Upper lobe of left lung (tissue), 6 donors: Measurements from ENCODE around the gene PPP2R2C. TPM values are rescaled to one million over a fixed set of nuclear protein-coding genes. Genes with fewer than 3 reads are reported as not detected.

Experiments
- ATAC-seq, 2 donors: fragments of 200-7000 bp; cut with Tn5 transposase; one replicate each; pipeline ENCODE4 v1.9.1; 2022; ENCODE audit warnings: mild to moderate bottlenecking in 2 of 2, moderate library complexity in 2 of 2; ENCODE audit not compliant: low FRiP score in 2 of 2
- DNase-seq, 2 donors: peaks; one replicate each; pipeline ENCODE4 v3.0.0-alpha.2; 2019 to 2020
- H3K27ac ChIP-seq, 4 donors: fragments of 200-600 bp; sonication (generic); one replicate each; pipeline ENCODE4 v1.5.1; 2016 to 2019
- H3K27me3 ChIP-seq, 4 donors: fragments of 200-600 bp; sonication (generic); one replicate each; pipeline ENCODE4 v1.5.1; 2017 to 2019
- H3K36me3 ChIP-seq, 4 donors: fragments of 200-600 bp; sonication (generic); one replicate each; pipeline ENCODE4 v1.5.1; 2016 to 2019
- H3K4me1 ChIP-seq, 4 donors: fragments of 200-600 bp; sonication (generic); one replicate each; pipeline ENCODE4 v1.5.1; 2018 to 2019
- H3K4me3 ChIP-seq, 4 donors: fragments of 200-600 bp; sonication (generic); one replicate each; pipeline ENCODE4 v1.5.1; 2017 to 2019; ENCODE audit warnings: mild to moderate bottlenecking in 2 of 4, moderate library complexity in 1 of 4
- H3K9me3 ChIP-seq, 4 donors: fragments of 200-600 bp; sonication (generic); one replicate each; pipeline ENCODE4 v1.5.1; 2018 to 2019
- CTCF ChIP-seq, 6 experiments: fragments of 450-650 bp in 4 of 6; fragments of 200-600 bp in 2 of 6; sonication (generic) in 2 of 6; IDR thresholded peaks; one replicate each; pipeline ENCODE4 v1.5.1; 2016 to 2019; ENCODE audit warnings: antibody characterized with exemption in 6 of 6
- EP300 ChIP-seq, 4 donors: sonication (generic); formaldehyde crosslinking; IDR thresholded peaks; one replicate each; pipeline ENCODE4 v1.5.1; 2017; ENCODE audit warnings: antibody characterized with exemption in 4 of 4, control low read depth in 2 of 4
- POLR2A ChIP-seq, 4 donors: fragments of 450-650 bp; IDR thresholded peaks; one replicate each; pipeline ENCODE4 v1.5.1; 2016 to 2017; ENCODE audit warnings: antibody characterized with exemption in 4 of 4, mild to moderate bottlenecking in 2 of 4
- POLR2AphosphoS5 ChIP-seq, 2 donors: sonication (generic); formaldehyde crosslinking; IDR thresholded peaks; one replicate each; pipeline ENCODE4 v1.5.1; 2017; ENCODE audit warnings: antibody characterized with exemption in 2 of 2
- WGBS, 2 donors: methylation state at CpG; one replicate each; pipeline ENCODE4 v1.1.5; 2017 to 2018; 5-methylcytosine and 5-hydroxymethylcytosine counted together
- total RNA-seq, 6 donors: library from RNA; depleted of rRNA in 4 of 6; stranded (reverse); fragments of >200 nt in 4 of 6; gene quantifications; one replicate each; pipeline versions ENCODE4 v1.1.0 to v1.2.1, GENCODE V29; 2016 to 2021
- donor health status: DM: no; HTN: no; CAD: no; lungs with moderate emphysema.
- donor health status: DM: no; HTN: yes; CAD: no; lungs with severe emphysema.

PPP2R2C gene
- total RNA-seq, 6 donors from 2014 or later: 0.09 to 0.17 TPM; not detected in 4

GRCh38 chr4:6346373-6347110, 125.9 kb downstream of the PPP2R2C start:
- DNase-seq (peak in 1 of 2 donors; percentile 56), ATAC-seq (no peak)
- Histone ChIP-seq H3K4me1 (no peaks in the 10 kb centered on the region), H3K27ac (no peak overlapping the region), H3K9me3 (no peaks in the 10 kb centered on the region), H3K36me3 (no peaks in the 10 kb centered on the region), H3K4me3 (no peak overlapping the region), H3K27me3 (no peaks in the 10 kb centered on the region)
- TF ChIP-seq POLR2A (IDR thresholded peaks at IDR 0.05): no peak
- TF ChIP-seq POLR2AphosphoS5 (IDR thresholded peaks at IDR 0.05): no peak
- no peak for TF ChIP-seq EP300 (IDR thresholded peaks at IDR 0.05)
- no peak for TF ChIP-seq CTCF (IDR thresholded peaks at IDR 0.05)
- WGBS, 2 donors: 90% methylated on average over 8 to 16 of the region's 16 CpGs

- DNase-seq (peak in 1 of 2 donors; percentile 39), ATAC-seq (no peak)
- Histone ChIP-seq H3K36me3 (no peaks in the 10 kb centered on the region), H3K4me1 (no peaks in the 10 kb centered on the region), H3K9me3 (no peaks in the 10 kb centered on the region), H3K4me3 (no peak overlapping the region), H3K27me3 (no peaks in the 10 kb centered on the region), H3K27ac (no peak overlapping the region)
- no peak for TF ChIP-seq EP300 (IDR thresholded peaks at IDR 0.05)
- 82% methylated on average over 11 to 13 of the region's 13 CpGs for WGBS, 2 donors
Observed at GRCh38 chr4:6345866-6346265, 126.5 kb downstream of the PPP2R2C start.

- H3K27ac ChIP-seq: no peak overlapping the region
- H3K9me3 ChIP-seq: no peaks in the 10 kb centered on the region
- no peak for TF ChIP-seq EP300 (IDR thresholded peaks at IDR 0.05)
- no peak for TF ChIP-seq CTCF (IDR thresholded peaks at IDR 0.05)
- no peak for TF ChIP-seq POLR2AphosphoS5 (IDR thresholded peaks at IDR 0.05)
- no peak for TF ChIP-seq POLR2A (IDR thresholded peaks at IDR 0.05)
- WGBS, 2 donors: 78 to 80% methylated on average over 22 to 27 of the region's 27 CpGs
- H3K4me1 ChIP-seq: no peaks in the 10 kb centered on the region
- no peaks in the 10 kb centered on the region for H3K27me3 ChIP-seq
- ATAC-seq: no peak
- no peak overlapping the region for H3K4me3 ChIP-seq
- no peaks in the 10 kb centered on the region for H3K36me3 ChIP-seq
- DNase-seq: peak in 1 of 2 donors; percentile 46
Observed at GRCh38 chr4:6345096-6345830, 127.2 kb downstream of the PPP2R2C start.

- TF ChIP-seq EP300 (IDR thresholded peaks at IDR 0.05): no peak
- no peak for TF ChIP-seq POLR2AphosphoS5 (IDR thresholded peaks at IDR 0.05)
- no peak for TF ChIP-seq CTCF (IDR thresholded peaks at IDR 0.05)
- TF ChIP-seq POLR2A (IDR thresholded peaks at IDR 0.05): no peak
- Histone ChIP-seq H3K4me3 (no peak overlapping the region), H3K9me3 (no peaks in the 10 kb centered on the region), H3K4me1 (no peaks in the 10 kb centered on the region), H3K36me3 (no peaks in the 10 kb centered on the region), H3K27ac (no peak overlapping the region), H3K27me3 (no peaks in the 10 kb centered on the region)
- 70 to 81% methylated on average over 11 of the region's 11 CpGs for WGBS, 2 donors
- no peak for DNase-seq
- ATAC-seq: no peak
Observed at GRCh38 chr4:6343939-6344408, 128.4 kb downstream of the PPP2R2C start.

GRCh38 chr4:6342530-6343293, 129.7 kb downstream of the PPP2R2C start:
- Histone ChIP-seq H3K9me3 (no peaks in the 10 kb centered on the region), H3K36me3 (no peaks in the 10 kb centered on the region), H3K4me1 (peaks cover 0 to 2% (median 0%) of the 10 kb centered on the region in 4 donors), H3K27me3 (no peaks in the 10 kb centered on the region), H3K27ac (no peak overlapping the region), H3K4me3 (no peak overlapping the region)
- WGBS, 2 donors: 63 to 68% methylated on average over 20 to 23 of the region's 23 CpGs
- TF ChIP-seq POLR2AphosphoS5 (IDR thresholded peaks at IDR 0.05): no peak
- TF ChIP-seq EP300 (IDR thresholded peaks at IDR 0.05): no peak
- DNase-seq (no peak), ATAC-seq (peak in 1 of 2 donors; percentile 34)
